ENCODE data around the gene LRCOL1.

Gene LRCOL1

GRCh38 chr12:132556801-132557200, 53.6 kb downstream of the LRCOL1 start:
- DNase-seq (ENCODE audit: low read depth) = no peak
- H3K36me3 ChIP-seq (ENCODE audit: control insufficient read depth, insufficient read depth, low read length, severe bottlenecking) = peaks cover 2% of the 10 kb centered on the region
- H3K9ac ChIP-seq (ENCODE audit: low read length) = no peak overlapping the region
- no peaks in the 10 kb centered on the region for H3K27me3 ChIP-seq (replicated peaks; ENCODE audit: control insufficient read depth, insufficient read depth, low read length)
- H3K4me3 ChIP-seq (ENCODE audit: low read length) = no peak overlapping the region
- H3K9me3 ChIP-seq (ENCODE audit: control insufficient read depth, low read length) = no peaks in the 10 kb centered on the region
- no peaks in the 10 kb centered on the region for H3K4me1 ChIP-seq (ENCODE audit: control insufficient read depth, insufficient read depth, low read length)

GRCh38 chr12:132556216-132556615, 54.2 kb downstream of the LRCOL1 start:
- Histone ChIP-seq H3K9me3 (ENCODE audit: control insufficient read depth, low read length) (no peaks in the 10 kb centered on the region), H3K4me1 (ENCODE audit: control insufficient read depth, insufficient read depth, low read length) (no peaks in the 10 kb centered on the region), H3K36me3 (ENCODE audit: control insufficient read depth, insufficient read depth, low read length, severe bottlenecking) (peaks cover 2% of the 10 kb centered on the region), H3K27me3 (replicated peaks; ENCODE audit: control insufficient read depth, insufficient read depth, low read length) (no peaks in the 10 kb centered on the region), H3K4me3 (ENCODE audit: low read length) (no peak overlapping the region), H3K9ac (ENCODE audit: low read length) (no peak overlapping the region)
- DNase-seq (ENCODE audit: low read depth) = no peak

GRCh38 chr12:132555686-132556085, 54.7 kb downstream of the LRCOL1 start:
- no peak for DNase-seq (ENCODE audit: low read depth)
- Histone ChIP-seq H3K4me3 (ENCODE audit: low read length) (no peak overlapping the region), H3K9ac (ENCODE audit: low read length) (no peak overlapping the region), H3K4me1 (ENCODE audit: control insufficient read depth, insufficient read depth, low read length) (no peaks in the 10 kb centered on the region), H3K27me3 (replicated peaks; ENCODE audit: control insufficient read depth, insufficient read depth, low read length) (no peaks in the 10 kb centered on the region), H3K9me3 (ENCODE audit: control insufficient read depth, low read length) (no peaks in the 10 kb centered on the region), H3K36me3 (ENCODE audit: control insufficient read depth, insufficient read depth, low read length, severe bottlenecking) (peaks cover 2% of the 10 kb centered on the region)

- no peak for DNase-seq (ENCODE audit: low read depth)
- Histone ChIP-seq H3K36me3 (ENCODE audit: control insufficient read depth, insufficient read depth, low read length, severe bottlenecking) (peaks cover 2% of the 10 kb centered on the region), H3K9ac (ENCODE audit: low read length) (no peak overlapping the region), H3K4me1 (ENCODE audit: control insufficient read depth, insufficient read depth, low read length) (peaks cover 6% of the 10 kb centered on the region), H3K4me3 (ENCODE audit: low read length) (no peak overlapping the region), H3K9me3 (ENCODE audit: control insufficient read depth, low read length) (no peaks in the 10 kb centered on the region), H3K27me3 (replicated peaks; ENCODE audit: control insufficient read depth, insufficient read depth, low read length) (no peaks in the 10 kb centered on the region)
These were observed 55.3 kb downstream of the LRCOL1 start for GRCh38 chr12:132554845-132555630.

Measured in adipocyte (in vitro differentiated cells).